Ovary (tissue), 3 donors: Measurements from ENCODE around the gene URI1.

Experiments used
- CTCF ChIP-seq, 3 donors: fragments of 450-650 bp in 2 of 3; fragments of 200-600 bp in 1 of 3; IDR thresholded peaks; one replicate each; pipeline versions ENCODE4 v1.5.1 to v1.8.0; 2016 to 2022; ENCODE audit warnings: antibody characterized with exemption in 3 of 3, mild to moderate bottlenecking in 1 of 3
- POLR2A ChIP-seq: fragments of 450-650 bp; IDR thresholded peaks from one replicate; pipeline ENCODE4 v1.6.1; 2017; ENCODE audit warnings: antibody characterized with exemption, mild to moderate bottlenecking, moderate library complexity
- donor health status: DM: no; HTN: no; CAD: no.

DNA sequence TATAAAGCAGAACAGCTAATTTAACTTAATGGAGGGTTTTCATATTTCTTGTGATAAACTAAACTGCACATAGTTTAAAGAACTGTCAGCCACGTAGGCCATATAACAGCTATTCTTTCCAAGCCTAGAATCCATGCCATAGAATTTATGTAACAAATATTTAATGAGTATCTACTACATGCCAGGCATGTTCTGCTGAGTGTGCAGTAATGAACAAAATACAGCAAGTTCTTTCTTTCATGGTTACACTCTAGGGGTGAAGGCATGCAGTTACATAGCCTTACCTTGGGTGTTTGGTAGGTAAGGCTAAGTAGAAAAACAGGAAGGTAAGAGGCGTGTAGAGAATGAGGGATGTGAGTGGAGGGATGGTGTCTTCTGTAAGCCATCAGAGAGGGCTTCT, 4.6 kb downstream of the URI1 start:
- TF ChIP-seq POLR2A = no peak
- no peak for TF ChIP-seq CTCF (IDR thresholded peaks at IDR 0.05)
